Testis (tissue), 2 donors: ENCODE data around the gene LRRC56.

Source experiments
- CTCF ChIP-seq, 3 experiments: fragments of 450-650 bp in 2 of 3; fragments of 200-600 bp in 1 of 3; sonication (generic) in 1 of 3; IDR thresholded peaks; one replicate each; pipeline ENCODE4 v1.5.1; 2016 to 2019; ENCODE audit warnings: antibody characterized with exemption in 3 of 3, mild to moderate bottlenecking in 2 of 3, moderate library complexity in 1 of 3
- POLR2A ChIP-seq: fragments of 450-650 bp; IDR thresholded peaks from one replicate; pipeline ENCODE4 v1.6.1; 2017; ENCODE audit warnings: antibody characterized with exemption, mild to moderate bottlenecking, moderate library complexity

- no peak for TF ChIP-seq CTCF (IDR thresholded peaks at IDR 0.05)
- no peak for TF ChIP-seq POLR2A
Measured at GRCh38 chr11:557328-558132, 20.2 kb downstream of the LRRC56 start.
